KOPT-K1 (cell line): ENCODE data around the gene CLIP3.
A peak's percentile ranks its signal among the peaks of the same experiment; 100 is the strongest.

ENCODE experiments used
- H3K27ac ChIP-seq: fragments of 200-600 bp; sonication (generic); 2 replicates; pipeline ENCODE4 v1.5.1; 2016; ENCODE audit warnings: antibody characterized with exemption, mild to moderate bottlenecking, low read depth, low read length; ENCODE audit not compliant: poor library complexity, severe bottlenecking
- H3K36me3 ChIP-seq: fragments of 200-600 bp; sonication (generic); 2 replicates; pipeline ENCODE4 v1.5.1; 2017; ENCODE audit warnings: antibody characterized with exemption, mild to moderate bottlenecking, low read length, moderate library complexity; ENCODE audit not compliant: insufficient read depth
- H3K9me3 ChIP-seq: fragments of 200-600 bp; sonication (generic); 2 replicates; pipeline ENCODE4 v1.5.1; 2017; ENCODE audit warnings: antibody characterized with exemption, low read length, mild to moderate bottlenecking; ENCODE audit not compliant: insufficient read depth, poor library complexity, severe bottlenecking

The CLIP3 gene

GRCh38 chr19:36028313-36029041, 4.2 kb downstream of the CLIP3 start:
- H3K27ac ChIP-seq = no peak overlapping the region
- H3K36me3 ChIP-seq = peaks cover 45% of the 10 kb centered on the region
- H3K9me3 ChIP-seq = no peaks in the 10 kb centered on the region

- Histone ChIP-seq H3K9me3 (no peaks in the 10 kb centered on the region), H3K36me3 (peaks cover 50% of the 10 kb centered on the region), H3K27ac (no peak overlapping the region)
Observed at GRCh38 chr19:36027696-36028095, 5.0 kb downstream of the CLIP3 start.

GRCh38 chr19:36026091-36026876, 6.4 kb downstream of the CLIP3 start:
- no peak overlapping the region for H3K27ac ChIP-seq
- H3K36me3 ChIP-seq = peaks cover 63% of the 10 kb centered on the region
- H3K9me3 ChIP-seq = no peaks in the 10 kb centered on the region

- Histone ChIP-seq H3K36me3 (peaks cover 70% of the 10 kb centered on the region), H3K9me3 (no peaks in the 10 kb centered on the region), H3K27ac (no peak overlapping the region)
Observed at GRCh38 chr19:36025541-36025940, 7.1 kb downstream of the CLIP3 start.

GRCh38 chr19:36023432-36023831, 9.2 kb downstream of the CLIP3 start:
- Histone ChIP-seq H3K36me3 (peaks cover 74% of the 10 kb centered on the region), H3K9me3 (no peaks in the 10 kb centered on the region), H3K27ac (no peak overlapping the region)

GRCh38 chr19:36019061-36019670, 13.5 kb downstream of the CLIP3 start:
- Histone ChIP-seq H3K9me3 (no peaks in the 10 kb centered on the region), H3K36me3 (peaks cover 66% of the 10 kb centered on the region), H3K27ac (no peak overlapping the region)

GRCh38 chr19:36014012-36014924, 18.4 kb downstream of the CLIP3 start, which contains the start of gene ALKBH6:
TSS of gene ALKBH6 (minus strand) at chr19:36014213. CDS start at chr19:36013397, 816 bp downstream.
- Histone ChIP-seq H3K9me3 (no peaks in the 10 kb centered on the region), H3K36me3 (peaks cover 28% of the 10 kb centered on the region; the same call in 1 of the 2 replicates), H3K27ac (peak within 1 kb of the TSS; percentile 75)

GRCh38 chr19:36013280-36014011, 19.2 kb downstream of the CLIP3 start:
- Histone ChIP-seq H3K27ac (peak overlapping the region; percentile 75), H3K36me3 (peaks cover 20% of the 10 kb centered on the region; the same call in 1 of the 2 replicates), H3K9me3 (no peaks in the 10 kb centered on the region)

- no peaks in the 10 kb centered on the region for H3K9me3 ChIP-seq
- no peak overlapping the region for H3K27ac ChIP-seq
- no peaks in the 10 kb centered on the region; the same call in none of the 2 replicates for H3K36me3 ChIP-seq
Observed at GRCh38 chr19:36010402-36010801, 22.3 kb downstream of the CLIP3 start.

GRCh38 chr19:36009633-36010379, 22.9 kb downstream of the CLIP3 start:
- Histone ChIP-seq H3K27ac (no peak overlapping the region), H3K9me3 (no peaks in the 10 kb centered on the region), H3K36me3 (no peaks in the 10 kb centered on the region; the same call in none of the 2 replicates)

GRCh38 chr19:36009220-36009619, 23.5 kb downstream of the CLIP3 start:
- no peaks in the 10 kb centered on the region; the same call in none of the 2 replicates for H3K36me3 ChIP-seq
- H3K27ac ChIP-seq = no peak overlapping the region
- H3K9me3 ChIP-seq = no peaks in the 10 kb centered on the region

- H3K9me3 ChIP-seq = no peaks in the 10 kb centered on the region
- H3K27ac ChIP-seq = no peak within 1 kb of the TSS
- H3K36me3 ChIP-seq = peaks cover 2% of the 10 kb centered on the region
Observed at GRCh38 chr19:36008336-36008978, 24.2 kb downstream of the CLIP3 start, which contains the start of gene SYNE4. TSS of gene SYNE4 (minus strand) at chr19:36008813. CDS start at chr19:36008681, 132 bp downstream.

- H3K9me3 ChIP-seq = no peaks in the 10 kb centered on the region
- peaks cover 11% of the 10 kb centered on the region for H3K36me3 ChIP-seq
- no peak overlapping the region for H3K27ac ChIP-seq
Observed at GRCh38 chr19:36006955-36007354, 25.7 kb downstream of the CLIP3 start.
